ENCODE results near the gene GPC5.

The GPC5 gene

GRCh38 chr13:92553470-92554114 is 1155.2 kb downstream of the GPC5 start (continued):
- TF ChIP-seq ZSCAN30 (tag by site-specific recombination; IDR thresholded peaks at IDR 0.05) (no peak), ZSCAN5A (tag by site-specific recombination; IDR thresholded peaks at IDR 0.05) (no peak), ZNF404 (tag by site-specific recombination; IDR thresholded peaks at IDR 0.05) (no peak), ZNF830 (tag by site-specific recombination; IDR thresholded peaks at IDR 0.05; ENCODE audit: low read depth) (no peak), KLF17 (tag by site-specific recombination; IDR thresholded peaks at IDR 0.05) (no peak)
- TF ChIP-seq, protein P1, sequence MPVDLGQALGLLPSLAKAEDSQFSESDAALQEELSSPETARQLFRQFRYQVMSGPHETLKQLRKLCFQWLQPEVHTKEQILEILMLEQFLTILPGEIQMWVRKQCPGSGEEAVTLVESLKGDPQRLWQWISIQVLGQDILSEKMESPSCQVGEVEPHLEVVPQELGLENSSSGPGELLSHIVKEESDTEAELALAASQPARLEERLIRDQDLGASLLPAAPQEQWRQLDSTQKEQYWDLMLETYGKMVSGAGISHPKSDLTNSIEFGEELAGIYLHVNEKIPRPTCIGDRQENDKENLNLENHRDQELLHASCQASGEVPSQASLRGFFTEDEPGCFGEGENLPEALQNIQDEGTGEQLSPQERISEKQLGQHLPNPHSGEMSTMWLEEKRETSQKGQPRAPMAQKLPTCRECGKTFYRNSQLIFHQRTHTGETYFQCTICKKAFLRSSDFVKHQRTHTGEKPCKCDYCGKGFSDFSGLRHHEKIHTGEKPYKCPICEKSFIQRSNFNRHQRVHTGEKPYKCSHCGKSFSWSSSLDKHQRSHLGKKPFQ (tag by site-specific recombination; IDR thresholded peaks at IDR 0.05) = no peak
- TF ChIP-seq, protein P2, sequence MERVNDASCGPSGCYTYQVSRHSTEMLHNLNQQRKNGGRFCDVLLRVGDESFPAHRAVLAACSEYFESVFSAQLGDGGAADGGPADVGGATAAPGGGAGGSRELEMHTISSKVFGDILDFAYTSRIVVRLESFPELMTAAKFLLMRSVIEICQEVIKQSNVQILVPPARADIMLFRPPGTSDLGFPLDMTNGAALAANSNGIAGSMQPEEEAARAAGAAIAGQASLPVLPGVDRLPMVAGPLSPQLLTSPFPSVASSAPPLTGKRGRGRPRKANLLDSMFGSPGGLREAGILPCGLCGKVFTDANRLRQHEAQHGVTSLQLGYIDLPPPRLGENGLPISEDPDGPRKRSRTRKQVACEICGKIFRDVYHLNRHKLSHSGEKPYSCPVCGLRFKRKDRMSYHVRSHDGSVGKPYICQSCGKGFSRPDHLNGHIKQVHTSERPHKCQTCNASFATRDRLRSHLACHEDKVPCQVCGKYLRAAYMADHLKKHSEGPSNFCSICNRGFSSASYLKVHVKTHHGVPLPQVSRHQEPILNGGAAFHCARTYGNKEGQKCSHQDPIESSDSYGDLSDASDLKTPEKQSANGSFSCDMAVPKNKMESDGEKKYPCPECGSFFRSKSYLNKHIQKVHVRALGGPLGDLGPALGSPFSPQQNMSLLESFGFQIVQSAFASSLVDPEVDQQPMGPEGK (tag by site-specific recombination; IDR thresholded peaks at IDR 0.05) = no peak

DNA sequence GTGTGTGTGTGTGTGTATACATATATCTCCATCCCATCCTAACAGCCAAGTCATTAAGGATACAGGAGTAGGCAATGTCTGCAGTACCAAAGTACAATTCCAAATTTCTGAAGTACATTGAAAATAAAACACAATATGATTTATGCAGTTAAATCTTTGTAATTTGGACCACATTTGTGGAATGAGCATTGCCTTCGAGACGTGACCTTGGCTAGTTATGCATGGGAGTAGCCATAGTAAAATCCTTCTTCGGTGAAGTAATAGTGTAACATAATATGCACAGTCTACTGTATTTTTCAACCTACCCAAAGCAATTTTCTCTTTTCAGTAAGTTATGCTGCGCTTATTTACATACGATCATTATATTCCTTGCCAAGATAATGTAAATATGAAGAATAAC is 1162.5 kb downstream of the GPC5 start:
- Histone ChIP-seq H3K4me1 (ENCODE audit: control insufficient read depth, insufficient read depth, low read length) (no peaks in the 10 kb centered on the region), H3K36me3 (ENCODE audit: control insufficient read depth in 2 of 2, insufficient read depth in 1 of 2, low read length in 2 of 2) (no peaks in the 10 kb centered on the region), H3K27ac (ENCODE audit: extremely low read depth, low read depth, low read length) (no peak overlapping the region), H3K4me3 (ENCODE audit: low read depth, low read length) (no peak overlapping the region), H3K9me3 (ENCODE audit: control insufficient read depth, insufficient read depth, low read depth, low read length) (no peaks in the 10 kb centered on the region)
- ChIA-PET POLR2A (no interaction called here), CTCF (no interaction called here)
- TF ChIP-seq ZNF660 (tag by site-specific recombination; IDR thresholded peaks at IDR 0.05) (no peak), ZNF544 (tag by site-specific recombination; IDR thresholded peaks at IDR 0.05) (no peak), ZNF658 (tag by site-specific recombination; IDR thresholded peaks at IDR 0.05) (no peak)

- H3K36me3 ChIP-seq (ENCODE audit: control insufficient read depth in 2 of 2, insufficient read depth in 1 of 2, low read length in 2 of 2) = no peaks in the 10 kb centered on the region
- no peaks in the 10 kb centered on the region for H3K4me1 ChIP-seq (ENCODE audit: control insufficient read depth, insufficient read depth, low read length)
- ChIA-PET POLR2A (no interaction called here), CTCF (interaction anchor here (1.7 kb wide), 1 partner anchor 8 kb away, joined by 3 read pairs; no protein-coding TSS in a partner anchor)
- no peak overlapping the region for H3K4me3 ChIP-seq (ENCODE audit: low read depth, low read length)
- TF ChIP-seq ZNF433 (tag by site-specific recombination; IDR thresholded peaks at IDR 0.05; ENCODE audit: low read depth) (no peak), ZNF133 (tag by site-specific recombination; IDR thresholded peaks at IDR 0.05) (no peak), SCRT1 (tag by site-specific recombination; IDR thresholded peaks at IDR 0.05; ENCODE audit: borderline replicate concordance) (no peak), ZNF830 (tag by site-specific recombination; IDR thresholded peaks at IDR 0.05; ENCODE audit: low read depth) (no peak), SP2 (tag by site-specific recombination; IDR thresholded peaks at IDR 0.05) (no peak), ZNF571 (tag by site-specific recombination; IDR thresholded peaks at IDR 0.05) (no peak)
- no peaks in the 10 kb centered on the region for H3K9me3 ChIP-seq (ENCODE audit: control insufficient read depth, insufficient read depth, low read depth, low read length)
- H3K27ac ChIP-seq (ENCODE audit: extremely low read depth, low read depth, low read length) = no peak overlapping the region
These were observed 1166.5 kb downstream of the GPC5 start for GRCh38 chr13:92564942-92565341.

All from HEK293 (cell line).